HepG2 (cell line): ENCODE results near the gene NUP58. TPM values are rescaled to one million over a fixed set of nuclear protein-coding genes. Genes with fewer than 3 reads are reported as not detected.

Experiments
- FOXA3 ChIP-seq: IDR thresholded peaks from 2 replicates; pipeline ENCODE4 v1.6.1; 2016; ENCODE audit warnings: missing genetic modification reagents, missing compliant biosample characterization
- SMAD9 ChIP-seq: sonication (generic); formaldehyde crosslinking; IDR thresholded peaks from 2 replicates; pipeline ENCODE4 v1.5.1; 2020; ENCODE audit warnings: mild to moderate bottlenecking, missing genetic modification reagents
- ZKSCAN1 ChIP-seq: fragments of 150-350 bp; IDR thresholded peaks from 2 replicates; pipeline ENCODE4 v1.6.1; 2014; ENCODE audit warnings: low read length
- ZMYM4 ChIP-seq: sonication (generic); formaldehyde crosslinking; IDR thresholded peaks from 2 replicates; pipeline ENCODE4 v1.8.1; 2023; ENCODE audit warnings: mild to moderate bottlenecking, missing genetic modification reagents
- ZNF207 ChIP-seq: fragments of 450-650 bp; IDR thresholded peaks from 2 replicates; pipeline ENCODE4 v1.6.1; 2016; ENCODE audit warnings: antibody characterized with exemption, borderline replicate concordance
- ZNF660 ChIP-seq: sonication (generic); formaldehyde crosslinking; IDR thresholded peaks from 2 replicates; pipeline ENCODE4 v1.5.1; 2020; ENCODE audit warnings: mild to moderate bottlenecking, low read depth, missing genetic modification reagents, borderline replicate concordance
- ZNF766 ChIP-seq: sonication (generic); formaldehyde crosslinking; IDR thresholded peaks from 2 replicates; pipeline ENCODE4 v1.5.0; 2020; ENCODE audit warnings: missing genetic modification reagents, borderline replicate concordance
- polyA plus RNA-seq, 8 experiments: library from polyadenylated mRNA; depleted of rRNA in 3 of 8; stranded (reverse) in 7 of 8; unstranded in 1 of 8; fragments of >200 nt; fragmentation: Illumina TruSeq in 4 of 8; extraction: Trizol in 4 of 8; gene quantifications; 2 replicates each; pipeline versions ENCODE4 v1.2.1 to v1.2.3, GENCODE V29; 2011 to 2016; ENCODE audit warnings: low read depth in 4 of 8, missing spikeins in 1 of 8, mixed read lengths in 1 of 8; ENCODE audit not compliant: insufficient read depth in 1 of 8
- total RNA-seq, 5 experiments: library from RNA; depleted of rRNA; stranded (reverse); fragments of >200 nt; fragmentation: Illumina TruSeq; extraction: Trizol; gene quantifications; 2 replicates each; pipeline ENCODE4 v1.2.3, GENCODE V29; 2016; ENCODE audit warnings: low read depth in 1 of 5
- TF ChIP-seq, protein P1 (sequence below): IDR thresholded peaks from 2 replicates; pipeline ENCODE4 v1.6.1; 2016; ENCODE audit warnings: missing biosample characterization, missing genetic modification reagents, low read depth
- TF ChIP-seq, protein P2 (sequence below): sonication (generic); formaldehyde crosslinking; IDR thresholded peaks from 2 replicates; pipeline ENCODE4 v1.5.1; 2020; ENCODE audit warnings: missing genetic modification reagents, mild to moderate bottlenecking, borderline replicate concordance
- TF ChIP-seq, protein P3 (sequence below): sonication (generic); formaldehyde crosslinking; IDR thresholded peaks from 2 replicates; pipeline ENCODE4 v1.5.0; 2020; ENCODE audit warnings: mild to moderate bottlenecking, low read depth, missing genetic modification reagents, borderline replicate concordance
- TF ChIP-seq, protein P4 (sequence below), 2 experiments: fragments of 450-650 bp in 1 of 2; sonication (generic) in 1 of 2; formaldehyde crosslinking in 1 of 2; IDR thresholded peaks; 2 replicates each; pipeline versions ENCODE4 v1.6.1 to v1.8.0; 2016 to 2022; ENCODE audit warnings: antibody characterized with exemption in 1 of 2, mild to moderate bottlenecking in 1 of 2, missing genetic modification reagents in 1 of 2
- TF ChIP-seq, protein P5 (sequence below): sonication (generic); formaldehyde crosslinking; IDR thresholded peaks from 2 replicates; pipeline ENCODE4 v1.5.0; 2020; ENCODE audit warnings: missing genetic modification reagents
- TF ChIP-seq, protein P6 (sequence below): sonication (generic); formaldehyde crosslinking; IDR thresholded peaks from 2 replicates; pipeline ENCODE4 v1.4.0; 2020; ENCODE audit warnings: missing genetic modification reagents

The NUP58 gene
- total and polyA plus RNA-seq, 2 of the 13 experiments (the other 11 are each of a cell fraction or from before 2014, with no cell fraction given): 45.4 to 46.5 TPM

DNA sequence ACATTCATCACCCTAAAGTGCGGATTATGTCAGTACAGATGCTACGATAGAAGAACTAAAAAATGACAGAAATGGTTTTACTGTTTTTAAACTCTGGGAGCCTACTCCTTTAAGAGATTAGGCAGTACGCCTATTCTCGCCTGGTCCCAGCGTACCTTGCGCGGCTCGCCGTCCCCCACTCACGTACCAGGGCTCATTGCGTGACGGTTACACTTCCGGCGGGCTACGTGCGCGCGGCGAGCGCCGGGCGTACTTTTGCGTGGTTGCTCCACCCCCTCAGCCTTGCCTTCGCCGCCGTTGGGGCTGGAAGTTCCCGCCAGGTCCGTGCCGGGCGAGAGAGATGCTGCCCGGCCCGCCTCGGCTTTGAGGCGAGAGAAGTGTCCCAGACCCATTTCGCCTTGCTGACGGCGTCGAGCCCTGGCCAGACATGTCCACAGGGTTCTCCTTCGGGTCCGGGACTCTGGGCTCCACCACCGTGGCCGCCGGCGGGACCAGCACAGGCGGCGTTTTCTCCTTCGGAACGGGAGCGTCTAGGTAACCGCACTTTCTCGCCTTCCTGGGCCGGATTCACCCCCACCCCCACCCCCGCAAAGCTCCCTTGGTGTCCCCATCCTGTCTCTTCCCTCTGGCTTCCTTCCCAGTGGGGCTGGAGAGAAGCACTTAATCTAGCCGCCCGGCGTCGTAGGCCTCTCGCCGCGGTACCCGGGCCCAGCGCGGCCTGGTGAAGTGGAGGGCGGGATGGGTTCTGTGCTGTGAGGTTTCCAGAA lies at the start of gene NUP58 (continued):
- TF ChIP-seq, protein P1, sequence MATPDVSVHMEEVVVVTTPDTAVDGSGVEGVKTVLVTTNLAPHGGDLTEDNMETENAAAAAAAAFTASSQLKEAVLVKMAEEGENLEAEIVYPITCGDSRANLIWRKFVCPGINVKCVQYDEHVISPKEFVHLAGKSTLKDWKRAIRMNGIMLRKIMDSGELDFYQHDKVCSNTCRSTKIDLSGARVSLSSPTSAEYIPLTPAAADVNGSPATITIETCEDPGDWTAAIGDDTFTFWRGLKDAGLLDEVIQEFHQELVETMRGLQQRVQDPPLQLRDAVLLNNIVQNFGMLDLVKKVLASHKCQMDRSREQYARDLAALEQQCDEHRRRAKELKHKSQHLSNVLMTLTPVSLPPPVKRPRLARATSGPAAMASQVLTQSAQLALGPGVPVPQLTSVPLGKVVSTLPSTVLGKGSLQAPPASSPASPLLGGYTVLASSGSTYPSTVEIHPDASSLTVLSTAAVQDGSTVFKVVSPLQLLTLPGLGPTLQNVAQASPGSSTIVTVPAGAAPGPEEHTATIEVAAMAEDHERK: peak; percentile 96
- TF ChIP-seq ZNF660 (CRISPR knock-in tag): no peak
- peak; percentile 98 for TF ChIP-seq ZMYM4 (CRISPR knock-in tag)
- peak; percentile 20; the same call in 1 of the 2 replicates for TF ChIP-seq FOXA3 (CRISPR knock-in tag)
- TF ChIP-seq, protein P2, sequence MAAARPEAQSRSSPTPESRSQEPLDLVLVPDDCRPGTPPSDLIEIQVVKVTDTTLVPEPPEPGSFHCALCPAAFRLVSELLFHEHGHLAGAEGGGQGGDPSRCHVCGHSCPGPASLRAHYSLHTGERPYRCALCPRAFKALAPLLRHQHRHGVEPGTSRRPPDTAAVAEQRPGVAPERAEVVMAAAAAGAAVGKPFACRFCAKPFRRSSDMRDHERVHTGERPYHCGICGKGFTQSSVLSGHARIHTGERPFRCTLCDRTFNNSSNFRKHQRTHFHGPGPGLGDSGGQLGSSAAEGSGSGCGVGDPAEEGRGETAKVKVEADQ (CRISPR knock-in tag): no peak
- TF ChIP-seq ZKSCAN1: no peak
- TF ChIP-seq ZNF766: no peak
- TF ChIP-seq, protein P3, sequence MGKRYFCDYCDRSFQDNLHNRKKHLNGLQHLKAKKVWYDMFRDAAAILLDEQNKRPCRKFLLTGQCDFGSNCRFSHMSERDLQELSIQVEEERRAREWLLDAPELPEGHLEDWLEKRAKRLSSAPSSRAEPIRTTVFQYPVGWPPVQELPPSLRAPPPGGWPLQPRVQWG (CRISPR knock-in tag): no peak
- no peak for TF ChIP-seq ZNF207
- TF ChIP-seq, protein P4, sequence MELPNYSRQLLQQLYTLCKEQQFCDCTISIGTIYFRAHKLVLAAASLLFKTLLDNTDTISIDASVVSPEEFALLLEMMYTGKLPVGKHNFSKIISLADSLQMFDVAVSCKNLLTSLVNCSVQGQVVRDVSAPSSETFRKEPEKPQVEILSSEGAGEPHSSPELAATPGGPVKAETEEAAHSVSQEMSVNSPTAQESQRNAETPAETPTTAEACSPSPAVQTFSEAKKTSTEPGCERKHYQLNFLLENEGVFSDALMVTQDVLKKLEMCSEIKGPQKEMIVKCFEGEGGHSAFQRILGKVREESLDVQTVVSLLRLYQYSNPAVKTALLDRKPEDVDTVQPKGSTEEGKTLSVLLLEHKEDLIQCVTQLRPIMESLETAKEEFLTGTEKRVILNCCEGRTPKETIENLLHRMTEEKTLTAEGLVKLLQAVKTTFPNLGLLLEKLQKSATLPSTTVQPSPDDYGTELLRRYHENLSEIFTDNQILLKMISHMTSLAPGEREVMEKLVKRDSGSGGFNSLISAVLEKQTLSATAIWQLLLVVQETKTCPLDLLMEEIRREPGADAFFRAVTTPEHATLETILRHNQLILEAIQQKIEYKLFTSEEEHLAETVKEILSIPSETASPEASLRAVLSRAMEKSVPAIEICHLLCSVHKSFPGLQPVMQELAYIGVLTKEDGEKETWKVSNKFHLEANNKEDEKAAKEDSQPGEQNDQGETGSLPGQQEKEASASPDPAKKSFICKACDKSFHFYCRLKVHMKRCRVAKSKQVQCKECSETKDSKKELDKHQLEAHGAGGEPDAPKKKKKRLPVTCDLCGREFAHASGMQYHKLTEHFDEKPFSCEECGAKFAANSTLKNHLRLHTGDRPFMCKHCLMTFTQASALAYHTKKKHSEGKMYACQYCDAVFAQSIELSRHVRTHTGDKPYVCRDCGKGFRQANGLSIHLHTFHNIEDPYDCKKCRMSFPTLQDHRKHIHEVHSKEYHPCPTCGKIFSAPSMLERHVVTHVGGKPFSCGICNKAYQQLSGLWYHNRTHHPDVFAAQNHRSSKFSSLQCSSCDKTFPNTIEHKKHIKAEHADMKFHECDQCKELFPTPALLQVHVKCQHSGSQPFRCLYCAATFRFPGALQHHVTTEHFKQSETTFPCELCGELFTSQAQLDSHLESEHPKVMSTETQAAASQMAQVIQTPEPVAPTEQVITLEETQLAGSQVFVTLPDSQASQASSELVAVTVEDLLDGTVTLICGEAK (IDR thresholded peaks at IDR 0.05): no peak
- TF ChIP-seq, protein P4 (CRISPR knock-in tag; IDR thresholded peaks at IDR 0.05): peak; percentile 48
- TF ChIP-seq, protein P5, sequence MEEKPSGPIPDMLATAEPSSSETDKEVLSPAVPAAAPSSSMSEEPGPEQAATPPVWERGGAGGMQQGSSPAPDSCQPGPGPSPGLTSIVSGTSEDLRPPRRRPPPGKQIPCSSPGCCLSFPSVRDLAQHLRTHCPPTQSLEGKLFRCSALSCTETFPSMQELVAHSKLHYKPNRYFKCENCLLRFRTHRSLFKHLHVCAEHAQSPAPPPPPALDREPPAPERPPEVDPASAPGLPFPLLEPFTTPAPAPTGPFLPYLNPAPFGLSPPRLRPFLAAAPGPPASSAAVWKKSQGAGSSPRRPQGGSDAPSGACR (CRISPR knock-in tag): peak; percentile 77; the same call in 1 of the 2 replicates
- TF ChIP-seq, protein P6, sequence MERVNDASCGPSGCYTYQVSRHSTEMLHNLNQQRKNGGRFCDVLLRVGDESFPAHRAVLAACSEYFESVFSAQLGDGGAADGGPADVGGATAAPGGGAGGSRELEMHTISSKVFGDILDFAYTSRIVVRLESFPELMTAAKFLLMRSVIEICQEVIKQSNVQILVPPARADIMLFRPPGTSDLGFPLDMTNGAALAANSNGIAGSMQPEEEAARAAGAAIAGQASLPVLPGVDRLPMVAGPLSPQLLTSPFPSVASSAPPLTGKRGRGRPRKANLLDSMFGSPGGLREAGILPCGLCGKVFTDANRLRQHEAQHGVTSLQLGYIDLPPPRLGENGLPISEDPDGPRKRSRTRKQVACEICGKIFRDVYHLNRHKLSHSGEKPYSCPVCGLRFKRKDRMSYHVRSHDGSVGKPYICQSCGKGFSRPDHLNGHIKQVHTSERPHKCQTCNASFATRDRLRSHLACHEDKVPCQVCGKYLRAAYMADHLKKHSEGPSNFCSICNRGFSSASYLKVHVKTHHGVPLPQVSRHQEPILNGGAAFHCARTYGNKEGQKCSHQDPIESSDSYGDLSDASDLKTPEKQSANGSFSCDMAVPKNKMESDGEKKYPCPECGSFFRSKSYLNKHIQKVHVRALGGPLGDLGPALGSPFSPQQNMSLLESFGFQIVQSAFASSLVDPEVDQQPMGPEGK (CRISPR knock-in tag): peak; percentile 50
- TF ChIP-seq SMAD9 (CRISPR knock-in tag): no peak
